SK-N-MC (cell line): ENCODE data around the gene ATP5ME.
"Not testable (repeated sequence)": the region's sequence is repeated elsewhere in the genome, so short reads cannot be mapped to it uniquely, and the experiment has no call there.

ENCODE experiments used
- DNase-seq: peaks from one replicate; pipeline ENCODE4 v3.0.0-alpha.2; 2011; ENCODE audit warnings: low read depth, low spot score
- H3K27ac ChIP-seq: fragments of 200-600 bp; sonication (generic); 2 replicates; pipeline ENCODE4 v1.5.1; 2016; ENCODE audit warnings: mixed run types
- H3K36me3 ChIP-seq: fragments of 200-600 bp; sonication (generic); 2 replicates; pipeline ENCODE4 v1.6.1; 2017; ENCODE audit warnings: antibody characterized with exemption, low read length, mixed read lengths; ENCODE audit not compliant: insufficient read depth
- H3K4me3 ChIP-seq: fragments of 200-600 bp; sonication (generic); 2 replicates; pipeline ENCODE4 v1.5.1; 2016
- H3K9ac ChIP-seq: fragments of 200-600 bp; sonication (generic); 2 replicates; pipeline ENCODE4 v1.8.0; 2017; ENCODE audit warnings: mixed run types, mixed read lengths; ENCODE audit not compliant: insufficient read length
- H3K9me3 ChIP-seq: fragments of 200-600 bp; sonication (generic); 2 replicates; pipeline ENCODE4 v1.6.1; 2017; ENCODE audit warnings: low read depth, mild to moderate bottlenecking, antibody characterized with exemption, low read length, moderate library complexity, mixed read lengths
- EZH2 ChIP-seq: fragments of 200-600 bp; sonication (generic); IDR thresholded peaks from one replicate; pipeline ENCODE4 v1.6.1; 2017; ENCODE audit warnings: antibody characterized with exemption
- FOXP2 ChIP-seq: optimal IDR thresholded peaks from 2 replicates; pipeline ENCODE3; 2011; ENCODE audit warnings: mild to moderate bottlenecking, moderate library complexity; ENCODE audit not compliant: insufficient read depth; ENCODE audit errors: extremely low read length, control extremely low read depth
- POLR2AphosphoS5 ChIP-seq: IDR thresholded peaks from 2 replicates; pipeline ENCODE4 v1.6.1; 2012; ENCODE audit warnings: mild to moderate bottlenecking, low read depth, low read length, borderline replicate concordance

Gene ATP5ME

DNA sequence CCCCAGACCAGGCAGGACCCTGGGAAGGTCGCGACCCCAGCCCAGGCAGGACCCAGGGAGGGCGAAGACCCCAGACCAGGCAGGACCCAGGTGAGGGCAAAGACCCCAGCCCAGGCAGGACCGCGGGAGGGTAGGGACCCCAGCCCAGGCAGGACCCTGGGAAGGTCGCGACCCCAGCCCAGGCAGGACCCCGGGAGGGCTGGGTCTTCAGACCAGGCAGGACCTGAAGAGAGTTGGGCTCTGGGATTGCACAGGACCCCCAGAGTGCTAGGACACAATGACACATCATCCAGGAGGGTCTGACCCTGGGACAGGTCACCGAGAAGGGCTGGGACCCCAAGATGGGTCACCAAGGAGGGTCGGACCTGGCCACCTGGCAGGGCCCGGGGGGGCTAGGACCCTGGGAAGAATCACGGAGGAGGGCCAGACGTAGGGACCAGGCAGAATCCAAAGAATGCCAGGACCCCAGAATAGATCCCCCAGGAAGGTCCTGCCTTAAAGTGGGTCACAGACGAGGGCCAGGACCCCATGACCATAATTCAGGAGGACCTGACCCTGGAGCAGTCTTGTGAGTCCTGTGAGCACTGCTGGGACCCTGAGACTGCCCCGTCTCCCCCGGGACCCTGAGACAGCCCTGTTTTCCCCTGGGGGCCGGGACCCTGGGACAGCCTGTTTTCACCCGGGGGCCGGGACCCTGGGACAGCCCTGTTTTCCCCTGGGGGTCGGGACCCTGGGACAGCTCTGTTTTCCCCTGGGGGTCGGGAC, 32.9 kb upstream of the ATP5ME start:
- Histone ChIP-seq H3K27ac (no peak overlapping the region; the same call in 1 of the 2 replicates), H3K36me3 (peaks cover 30% of the 10 kb centered on the region), H3K9ac (peak overlapping the region; percentile 67), H3K4me3 (peak overlapping the region; percentile 98), H3K9me3 (no peaks in the 10 kb centered on the region)
- no peak for TF ChIP-seq FOXP2
- TF ChIP-seq POLR2AphosphoS5 = no peak
- TF ChIP-seq EZH2 = no peak
- DNase-seq = no peak

DNA sequence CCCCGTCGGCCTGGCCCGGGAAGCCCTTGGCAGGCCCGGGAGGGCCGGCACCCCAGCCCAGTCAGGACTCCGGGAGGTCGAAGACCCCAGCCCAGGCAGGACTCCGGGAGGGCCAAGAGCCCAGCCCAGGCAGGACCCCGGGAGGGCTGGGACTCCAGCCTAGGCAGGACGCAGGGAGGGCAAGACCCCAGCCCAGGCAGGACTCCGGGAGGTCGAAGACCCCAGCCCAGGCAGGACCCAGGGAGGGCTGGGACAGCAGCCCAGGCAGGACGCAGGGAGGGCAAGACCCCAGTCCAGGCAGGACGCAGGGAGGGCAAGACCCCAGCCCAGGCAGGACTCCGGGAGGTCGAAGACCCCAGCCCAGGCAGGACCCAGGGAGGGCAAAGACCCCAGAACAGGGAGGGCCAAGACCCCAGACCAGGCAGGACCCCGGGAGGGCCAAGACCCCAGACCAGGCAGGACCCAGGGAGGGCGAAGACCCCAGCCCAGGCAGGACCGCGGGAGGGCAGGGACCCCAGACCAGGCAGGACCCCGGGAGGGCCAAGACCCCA, 32.1 kb upstream of the ATP5ME start:
- H3K9me3 ChIP-seq, DNase-seq: not testable (repeated sequence)
- Histone ChIP-seq H3K36me3 (peaks cover 28% of the 10 kb centered on the region; the same call in 1 of the 2 replicates), H3K27ac (peak overlapping the region; percentile 94), H3K4me3 (peak overlapping the region; percentile 98), H3K9ac (peak overlapping the region; percentile 100)

DNA sequence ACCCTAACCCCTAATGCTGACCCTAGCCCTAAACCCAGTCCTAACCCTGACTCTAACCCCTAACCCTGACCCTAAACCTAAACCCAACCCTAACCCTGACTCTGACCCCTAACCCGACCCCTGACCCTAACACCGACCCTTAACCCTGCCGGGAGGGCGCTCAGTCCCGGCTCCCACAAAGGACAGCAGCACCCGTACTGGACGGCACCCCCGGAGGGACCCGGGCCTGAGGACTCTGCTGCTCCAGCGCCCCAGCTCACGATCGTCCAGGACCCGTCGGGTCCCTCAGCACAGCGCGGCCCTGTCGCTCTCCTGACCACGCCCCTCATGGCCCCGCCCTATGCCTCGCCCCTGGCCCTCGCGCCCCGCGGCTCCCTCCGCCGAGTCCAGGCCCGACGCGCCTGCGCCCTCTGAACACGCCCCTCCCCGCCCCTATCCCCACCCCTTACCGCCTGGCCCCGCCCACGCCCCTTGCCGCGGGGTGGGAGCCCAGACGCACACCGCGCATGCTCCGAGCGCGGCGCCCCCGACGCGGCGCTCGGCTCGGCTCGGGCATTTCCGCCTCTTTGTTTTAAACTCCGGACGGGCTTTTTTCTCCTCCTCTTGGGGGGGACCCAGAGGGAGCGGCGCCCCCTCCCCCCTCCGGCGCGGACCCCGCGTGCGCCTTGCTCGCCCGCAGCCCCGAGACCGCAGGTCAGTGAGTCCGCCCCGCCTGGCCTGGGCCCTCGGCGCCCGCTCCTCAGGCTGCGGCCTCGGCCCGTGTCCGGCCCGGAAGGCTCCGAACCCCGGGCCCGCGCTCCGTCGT, 31.4 kb upstream of the ATP5ME start, which contains the start of gene PCGF3:
Gene PCGF3, plus strand, starts transcription at position 555 of the 805 bp plus-strand sequence. CDS start 27,849 bp downstream, outside the sequence.
- DNase-seq = no peak
- TF ChIP-seq FOXP2 (no peak), EZH2 (no peak), POLR2AphosphoS5 (peak; percentile 70)

DNA sequence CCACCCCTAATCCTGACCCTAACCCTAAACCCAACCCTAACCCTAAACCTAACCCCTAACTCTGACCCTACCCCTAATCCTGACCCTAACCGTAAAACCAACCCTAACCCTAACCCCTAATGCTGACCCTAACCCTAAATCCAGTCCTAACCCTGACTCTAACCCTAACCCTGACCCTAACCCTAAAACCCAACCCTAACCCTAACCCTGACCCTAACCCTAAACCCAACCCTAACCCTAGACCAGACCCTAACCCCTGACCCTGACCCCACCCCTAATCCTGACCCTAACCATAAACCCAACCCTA, 30.8 kb upstream of the ATP5ME start:
- Histone ChIP-seq H3K9me3 (no peaks in the 10 kb centered on the region), H3K9ac (peak overlapping the region; percentile 66), H3K4me3 (peak overlapping the region; percentile 98), H3K27ac (no peak overlapping the region), H3K36me3 (peaks cover 17% of the 10 kb centered on the region; the same call in 1 of the 2 replicates)
- TF ChIP-seq FOXP2 (no peak), POLR2AphosphoS5 (no peak), EZH2 (no peak)
- DNase-seq = no peak

More for the DNA sequence above, 31.4 kb upstream of the ATP5ME start, which contains the start of gene PCGF3:
- peak within 1 kb of the TSS; percentile 100 for H3K9ac ChIP-seq
- H3K36me3 ChIP-seq = peaks cover 23% of the 10 kb centered on the region; the same call in 1 of the 2 replicates
- H3K4me3 ChIP-seq = peak within 1 kb of the TSS; percentile 98
- peak within 1 kb of the TSS; percentile 94 for H3K27ac ChIP-seq
- no peaks in the 10 kb centered on the region for H3K9me3 ChIP-seq

DNA sequence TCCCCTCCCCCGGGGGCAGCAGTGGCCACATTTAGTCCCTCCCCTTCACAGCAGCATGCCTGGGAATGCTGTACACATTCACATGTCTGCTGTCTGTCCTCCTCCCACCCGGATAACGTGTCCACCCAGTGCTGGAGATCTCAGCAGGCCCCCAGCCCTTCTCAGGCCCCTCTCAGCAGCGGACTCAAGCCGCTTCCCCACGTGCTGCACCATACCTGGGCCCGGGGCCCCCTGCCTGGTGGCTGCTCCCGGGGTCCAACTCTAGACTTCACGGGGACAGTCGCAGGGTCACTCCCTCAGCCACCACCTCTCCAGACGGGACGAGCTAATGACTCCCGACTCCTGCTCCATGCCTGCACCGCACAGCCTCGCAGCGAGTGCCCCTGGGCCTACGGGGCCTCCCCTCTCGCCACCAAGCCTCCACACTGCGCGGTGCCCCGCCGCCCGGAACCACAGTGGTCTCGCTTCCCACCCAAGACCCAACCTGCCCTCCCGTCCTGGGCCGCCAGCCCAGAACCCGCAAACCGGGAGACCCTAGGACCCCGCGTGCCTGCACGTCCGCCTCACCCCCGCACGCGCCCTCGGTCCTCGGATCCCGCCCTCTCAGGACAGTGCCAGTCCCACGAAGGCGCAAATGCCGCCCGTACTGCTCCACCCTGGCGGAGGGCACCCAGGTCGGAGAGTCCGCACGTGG, 30.3 kb upstream of the ATP5ME start:
- Histone ChIP-seq H3K9ac (no peak overlapping the region), H3K36me3 (peaks cover 11% of the 10 kb centered on the region; the same call in 1 of the 2 replicates), H3K27ac (no peak overlapping the region), H3K4me3 (no peak overlapping the region), H3K9me3 (no peaks in the 10 kb centered on the region)
- TF ChIP-seq POLR2AphosphoS5 (no peak), FOXP2 (no peak), EZH2 (no peak)
- no peak for DNase-seq

DNA sequence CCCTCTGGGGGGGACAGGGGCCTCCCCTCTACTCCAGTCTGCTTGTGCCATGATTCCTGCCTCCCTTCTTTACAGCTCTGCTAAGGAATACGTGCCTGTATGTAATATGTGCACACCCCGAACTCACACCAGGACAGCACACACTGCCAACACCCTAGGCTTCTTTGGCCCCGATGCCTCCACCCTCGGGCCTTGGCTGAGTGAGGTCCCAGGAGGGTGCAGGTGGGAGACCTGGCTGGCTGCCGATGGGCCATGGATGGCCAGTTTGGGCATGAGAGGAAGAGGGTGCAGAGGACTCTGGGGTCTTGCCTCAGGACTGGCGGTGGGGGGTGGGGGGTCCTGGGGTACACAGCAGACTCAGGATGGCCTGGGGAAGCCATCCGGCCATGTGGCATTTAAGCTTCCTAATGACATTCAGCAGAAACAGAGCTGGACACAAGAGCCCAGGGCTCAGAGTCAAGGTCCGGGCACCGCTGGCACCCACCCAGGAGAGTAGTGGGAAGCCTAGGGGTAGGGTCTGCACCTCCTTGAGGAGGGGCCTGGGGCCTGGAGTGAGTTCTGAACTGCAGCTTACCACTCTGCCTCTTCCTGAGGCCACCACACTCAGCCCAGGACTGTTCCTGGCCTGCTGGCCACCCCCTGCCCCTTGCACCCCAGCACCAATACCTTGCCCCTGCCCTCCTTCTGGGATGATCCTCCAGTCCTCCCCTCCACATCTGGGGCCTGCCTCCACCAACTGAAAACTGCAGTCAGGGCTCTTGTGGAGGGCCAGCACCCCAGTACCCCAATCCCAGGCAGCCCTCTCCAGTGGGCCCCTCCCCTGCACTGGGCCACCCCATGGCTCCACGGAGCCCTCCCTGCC, 29.5 kb upstream of the ATP5ME start:
- Histone ChIP-seq H3K36me3 (peaks cover 3% of the 10 kb centered on the region; the same call in 1 of the 2 replicates), H3K9ac (no peak overlapping the region), H3K4me3 (no peak overlapping the region), H3K27ac (no peak overlapping the region), H3K9me3 (no peaks in the 10 kb centered on the region)
- DNase-seq = no peak
- no peak for TF ChIP-seq EZH2

DNA sequence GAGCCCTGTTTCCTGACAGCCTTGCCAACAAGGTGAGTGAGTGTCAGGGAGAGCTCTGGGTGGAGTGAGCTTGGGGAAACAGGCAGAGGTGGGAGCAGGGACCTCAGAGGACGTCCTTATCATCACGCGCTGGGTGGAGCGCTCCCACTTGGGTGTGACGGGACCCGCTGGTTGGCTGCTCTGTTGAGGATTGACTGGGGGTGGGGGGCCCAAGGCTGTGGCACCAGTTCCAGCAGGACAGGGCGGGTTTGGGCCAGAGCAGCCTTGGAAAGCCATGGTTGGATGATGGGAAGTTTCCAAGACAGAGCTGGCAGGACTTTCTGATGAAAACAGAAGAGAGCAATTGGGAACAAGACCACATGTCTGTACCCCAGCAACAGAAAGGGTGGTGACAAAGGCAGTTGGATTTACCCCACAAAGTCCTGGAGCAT, 28.6 kb upstream of the ATP5ME start:
- no peak overlapping the region for H3K4me3 ChIP-seq
- H3K27ac ChIP-seq = no peak overlapping the region
- TF ChIP-seq EZH2 = no peak
- no peak for TF ChIP-seq FOXP2
- no peak for TF ChIP-seq POLR2AphosphoS5
- H3K9me3 ChIP-seq = no peaks in the 10 kb centered on the region
- no peak for DNase-seq
- no peaks in the 10 kb centered on the region for H3K36me3 ChIP-seq
- no peak overlapping the region for H3K9ac ChIP-seq
